ENCODE results near the gene LTC4S.

DNA sequence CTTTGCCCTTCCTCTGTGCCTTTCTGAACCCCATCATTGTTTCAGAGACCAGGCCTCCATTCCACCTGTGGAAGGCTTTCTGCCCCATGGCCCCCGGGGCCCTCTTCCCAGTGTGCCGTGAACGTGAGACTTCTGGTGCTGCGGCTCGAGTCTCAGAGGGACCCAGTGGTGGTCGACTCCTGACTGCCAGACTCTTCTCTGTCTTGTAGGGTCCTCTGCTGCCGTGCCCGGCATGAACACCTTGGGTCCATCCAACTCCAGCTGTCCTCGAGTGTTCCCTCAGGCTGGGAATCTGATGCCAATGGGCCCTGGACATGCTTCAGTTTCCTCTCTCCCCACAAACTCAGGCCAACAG, 20.1 kb upstream of the LTC4S start:
- TF ChIP-seq, protein P1, sequence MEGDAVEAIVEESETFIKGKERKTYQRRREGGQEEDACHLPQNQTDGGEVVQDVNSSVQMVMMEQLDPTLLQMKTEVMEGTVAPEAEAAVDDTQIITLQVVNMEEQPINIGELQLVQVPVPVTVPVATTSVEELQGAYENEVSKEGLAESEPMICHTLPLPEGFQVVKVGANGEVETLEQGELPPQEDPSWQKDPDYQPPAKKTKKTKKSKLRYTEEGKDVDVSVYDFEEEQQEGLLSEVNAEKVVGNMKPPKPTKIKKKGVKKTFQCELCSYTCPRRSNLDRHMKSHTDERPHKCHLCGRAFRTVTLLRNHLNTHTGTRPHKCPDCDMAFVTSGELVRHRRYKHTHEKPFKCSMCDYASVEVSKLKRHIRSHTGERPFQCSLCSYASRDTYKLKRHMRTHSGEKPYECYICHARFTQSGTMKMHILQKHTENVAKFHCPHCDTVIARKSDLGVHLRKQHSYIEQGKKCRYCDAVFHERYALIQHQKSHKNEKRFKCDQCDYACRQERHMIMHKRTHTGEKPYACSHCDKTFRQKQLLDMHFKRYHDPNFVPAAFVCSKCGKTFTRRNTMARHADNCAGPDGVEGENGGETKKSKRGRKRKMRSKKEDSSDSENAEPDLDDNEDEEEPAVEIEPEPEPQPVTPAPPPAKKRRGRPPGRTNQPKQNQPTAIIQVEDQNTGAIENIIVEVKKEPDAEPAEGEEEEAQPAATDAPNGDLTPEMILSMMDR (IDR thresholded peaks at IDR 0.05; ENCODE audit: borderline replicate concordance, extremely low read depth, low read length, poor library complexity, severe bottlenecking): no peak
- no peak for TF ChIP-seq EZH2 (IDR thresholded peaks at IDR 0.05; ENCODE audit: borderline replicate concordance, low read depth, low read length, severe bottlenecking)
